Measurements from ENCODE around the gene BPHL.
A peak's percentile ranks its signal among the peaks of the same experiment; 100 is the strongest.
"Not testable (repeated sequence)": the region's sequence is repeated elsewhere in the genome, so short reads cannot be mapped to it uniquely, and the experiment has no call there.

The BPHL gene

DNA sequence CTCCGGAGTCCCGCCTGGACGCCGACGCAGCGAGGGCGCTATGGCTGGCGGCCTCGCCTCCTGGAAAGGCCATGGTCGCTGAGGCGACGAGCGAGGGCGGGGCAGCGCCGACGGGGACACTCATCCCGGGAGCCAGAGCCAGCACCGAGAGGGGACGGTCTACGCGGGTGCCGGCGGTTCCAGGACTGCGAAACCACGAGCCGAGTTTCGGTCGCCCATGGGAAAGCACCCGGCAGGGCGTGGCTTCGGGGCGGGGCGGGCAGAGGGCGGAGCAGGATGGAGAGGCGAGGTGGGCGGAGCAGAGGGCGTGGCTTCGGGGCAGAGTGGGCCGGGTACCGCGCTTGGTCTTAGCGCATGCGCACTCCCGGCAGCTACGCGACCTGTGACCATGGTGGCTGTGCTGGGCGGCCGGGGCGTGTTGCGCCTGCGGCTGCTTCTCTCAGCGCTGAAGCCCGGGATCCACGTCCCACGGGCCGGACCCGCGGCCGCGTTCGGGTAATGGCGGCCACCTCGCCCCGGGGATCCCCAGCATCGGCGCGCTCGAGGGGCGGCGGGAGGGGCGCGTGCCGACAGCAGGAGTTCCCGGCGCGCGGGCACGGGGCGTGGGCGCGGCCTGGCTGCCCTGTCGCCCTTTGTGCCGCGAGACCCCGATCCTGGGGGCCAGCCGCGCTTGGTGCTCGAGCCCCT lies at the start of gene BPHL:
Gene BPHL, plus strand, starts transcription at position 359 of the 687 bp plus-strand sequence. Its CDS starts 30 bp downstream, at position 389.
- DNase-seq = peak; percentile 88

- no peak for DNase-seq
These were observed 46.9 kb upstream of the BPHL start for GRCh38 chr6:3071568-3071967.

GRCh38 chr6:3072798-3073197 lies 45.7 kb upstream of the BPHL start:
- no peak for DNase-seq

DNA sequence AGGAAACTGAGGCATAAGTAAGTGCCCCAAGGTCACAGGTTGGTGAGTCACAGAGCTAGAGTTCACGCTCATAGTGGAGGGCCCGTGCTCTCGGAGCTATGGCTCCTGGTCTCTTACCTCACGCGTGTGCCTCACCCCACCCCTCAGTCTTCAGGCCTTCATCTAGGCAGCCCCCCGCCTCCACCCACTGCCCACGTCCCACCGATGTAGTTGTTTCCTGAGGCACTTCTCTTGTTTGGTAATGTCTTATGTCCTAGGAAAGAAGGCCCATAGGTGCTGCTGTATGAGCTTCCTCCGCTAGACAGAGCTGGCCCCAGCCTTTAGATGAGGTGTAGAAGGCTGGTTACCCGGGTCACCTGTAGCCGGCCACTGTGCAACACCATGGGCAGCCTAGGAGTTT lies 45.1 kb upstream of the BPHL start:
- no peak for DNase-seq

GRCh38 chr6:3075772-3076113 lies 42.8 kb upstream of the BPHL start:
- no peak for DNase-seq

DNA sequence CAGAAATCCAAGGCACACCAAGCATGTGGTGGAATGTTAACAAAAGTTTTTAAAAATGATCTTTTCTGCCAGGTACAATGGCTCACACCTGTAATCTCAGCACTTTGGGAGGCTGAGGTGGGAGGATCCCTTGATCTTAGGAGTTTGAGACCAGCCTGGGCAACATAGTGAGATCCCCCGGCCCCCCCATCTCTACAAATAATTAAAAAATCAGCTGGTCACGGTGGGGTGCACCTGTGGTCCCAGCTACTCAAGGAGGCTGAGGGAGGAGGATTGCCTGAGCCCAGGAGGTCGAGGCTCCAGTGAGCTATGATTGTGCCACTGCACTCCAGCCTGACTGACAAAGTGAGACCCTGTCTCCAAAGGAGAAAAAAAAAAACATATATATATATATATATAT lies 42.2 kb upstream of the BPHL start:
- no peak for DNase-seq

- no peak for DNase-seq
These were observed 41.1 kb upstream of the BPHL start for GRCh38 chr6:3077430-3077829.

- DNase-seq = not testable (repeated sequence)
These were observed 39.6 kb upstream of the BPHL start for GRCh38 chr6:3078952-3079351.

DNA sequence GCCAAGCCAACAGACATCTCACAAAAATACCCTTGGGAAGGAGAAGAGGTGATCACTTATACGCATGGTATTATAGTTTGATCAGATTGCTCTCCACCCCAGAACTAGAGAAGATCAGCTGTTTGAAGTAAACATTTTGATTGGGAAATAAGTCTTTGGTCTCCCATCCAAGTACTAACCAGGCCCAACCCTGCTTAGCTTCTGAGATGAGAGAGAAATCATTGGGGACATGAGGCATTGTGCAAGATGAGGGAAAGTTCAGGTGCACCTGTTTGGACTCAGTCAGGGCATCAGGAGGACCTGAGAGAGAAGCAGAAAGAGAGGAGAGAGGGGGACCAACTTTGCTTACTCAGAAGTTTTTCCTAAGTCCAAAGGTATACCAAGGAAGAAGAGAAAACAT lies 38.8 kb upstream of the BPHL start:
- DNase-seq = no peak

GRCh38 chr6:3081960-3082359 lies 36.6 kb upstream of the BPHL start:
- no peak for DNase-seq

DNA sequence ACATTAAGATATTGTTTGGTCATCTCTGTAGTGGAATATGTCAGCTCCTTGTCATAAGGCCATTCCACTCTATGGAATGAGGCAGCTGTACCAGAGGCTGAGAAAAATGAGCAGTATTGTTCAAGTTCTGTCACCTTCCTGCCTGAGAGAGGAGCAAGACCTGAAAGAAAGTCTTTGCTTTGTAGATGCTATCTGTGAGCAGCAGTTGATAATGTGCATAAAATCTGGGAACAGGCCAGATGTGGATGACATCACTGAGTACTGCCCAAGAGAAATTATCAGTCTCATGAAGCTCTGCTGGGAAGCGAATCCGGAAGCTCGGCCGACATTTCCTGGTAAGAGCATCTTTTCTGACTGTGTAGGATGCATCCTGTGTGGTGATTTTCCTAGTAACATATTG lies 33.4 kb upstream of the BPHL start:
- DNase-seq = no peak

DNA sequence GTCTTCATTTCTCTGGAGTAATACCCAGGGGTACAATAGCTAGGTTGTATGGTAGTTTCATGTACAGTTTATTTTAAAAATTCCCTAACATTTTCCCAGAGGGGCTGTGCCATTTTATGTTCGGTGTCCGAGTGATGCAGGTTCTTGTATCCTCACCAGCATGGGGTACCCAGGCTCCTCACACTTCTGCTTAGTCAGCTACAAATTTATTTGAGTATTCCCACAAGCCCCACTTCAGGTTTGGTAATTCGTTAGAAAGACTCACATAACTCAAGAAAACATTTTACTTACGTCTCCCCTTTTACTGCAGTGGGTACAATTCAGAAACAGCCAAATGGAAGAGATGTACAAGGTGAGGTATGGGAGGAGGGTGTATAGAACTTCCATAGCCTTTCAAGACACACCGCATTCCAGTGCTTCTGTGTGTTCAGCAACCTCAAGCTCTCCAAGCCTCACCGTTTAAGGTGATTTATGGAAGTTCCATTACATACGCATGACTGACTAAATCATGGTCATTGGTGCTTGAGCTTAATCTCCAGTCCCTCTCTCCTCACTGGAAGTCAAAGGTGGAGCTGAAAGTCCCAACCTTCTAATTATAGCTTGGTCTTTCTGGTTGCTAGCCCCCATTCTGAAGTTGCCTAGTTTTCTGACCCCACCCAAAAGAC lies 32.1 kb upstream of the BPHL start:
- DNase-seq = no peak

- no peak for DNase-seq
These were observed 30.1 kb upstream of the BPHL start for GRCh38 chr6:3088446-3088845.

DNA sequence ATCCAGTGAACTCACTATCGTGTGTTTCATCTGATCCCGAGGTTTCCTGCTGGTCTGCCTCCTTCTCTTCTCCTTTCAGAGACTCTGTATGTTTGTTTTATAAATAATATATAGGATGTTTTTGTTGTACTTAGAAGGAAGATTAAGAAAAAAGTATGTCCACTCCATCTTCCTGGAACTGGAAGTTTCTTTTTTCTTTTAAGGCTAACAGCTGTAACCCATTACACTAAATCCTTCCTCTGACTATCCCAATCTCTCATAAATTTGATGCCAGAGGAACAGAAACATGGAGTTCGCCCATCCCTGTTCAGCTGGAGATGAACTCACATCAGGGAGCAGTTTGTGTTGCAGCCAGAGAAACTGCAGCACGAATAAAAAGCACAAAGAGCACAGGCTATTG lies 29.5 kb upstream of the BPHL start:
- DNase-seq = no peak

- DNase-seq = no peak
These were observed 28.5 kb upstream of the BPHL start for GRCh38 chr6:3090013-3090412.

GRCh38 chr6:3094815-3095214 lies 23.7 kb upstream of the BPHL start:
- no peak for DNase-seq

DNA sequence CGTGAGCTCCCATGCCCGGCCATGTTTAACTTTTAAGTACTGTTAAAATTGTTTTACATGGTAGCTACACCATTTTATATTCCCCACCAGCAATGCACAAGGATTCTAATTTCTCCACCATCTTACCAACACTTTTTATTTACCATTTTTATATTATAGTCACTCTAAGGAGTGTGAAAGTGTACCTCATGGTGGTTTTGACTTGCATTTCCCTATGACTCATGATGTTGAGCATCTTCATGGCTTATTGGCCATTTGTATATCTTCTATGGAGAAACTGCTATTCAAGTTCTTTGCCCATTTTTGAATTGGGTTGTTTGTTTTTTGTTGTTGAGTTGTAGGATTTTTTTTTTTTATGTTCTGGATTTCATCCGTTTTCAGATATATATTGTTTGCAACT lies 15.6 kb upstream of the BPHL start:
- DNase-seq = no peak

GRCh38 chr6:3108746-3109414 lies 9.6 kb upstream of the BPHL start:
- no peak for DNase-seq

DNA sequence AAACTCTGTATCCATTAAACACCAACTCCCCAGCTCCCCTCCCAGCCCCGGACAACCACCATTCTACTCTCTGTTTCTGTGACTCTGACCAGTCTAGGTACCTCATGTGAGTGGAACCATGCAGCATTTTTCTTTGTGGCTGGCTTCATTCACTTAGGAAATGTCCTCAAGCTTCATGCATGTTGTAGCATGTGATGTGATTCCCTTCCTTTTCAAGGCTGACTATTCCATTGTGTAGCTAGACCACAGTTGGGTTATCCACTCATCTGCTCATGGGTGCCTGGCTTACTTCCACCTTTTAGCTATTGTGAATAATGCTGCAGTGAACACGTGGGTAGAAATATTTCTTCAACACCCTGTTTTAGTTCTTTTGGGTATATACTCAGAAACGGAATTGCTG lies 8.8 kb upstream of the BPHL start:
- DNase-seq = no peak

DNA sequence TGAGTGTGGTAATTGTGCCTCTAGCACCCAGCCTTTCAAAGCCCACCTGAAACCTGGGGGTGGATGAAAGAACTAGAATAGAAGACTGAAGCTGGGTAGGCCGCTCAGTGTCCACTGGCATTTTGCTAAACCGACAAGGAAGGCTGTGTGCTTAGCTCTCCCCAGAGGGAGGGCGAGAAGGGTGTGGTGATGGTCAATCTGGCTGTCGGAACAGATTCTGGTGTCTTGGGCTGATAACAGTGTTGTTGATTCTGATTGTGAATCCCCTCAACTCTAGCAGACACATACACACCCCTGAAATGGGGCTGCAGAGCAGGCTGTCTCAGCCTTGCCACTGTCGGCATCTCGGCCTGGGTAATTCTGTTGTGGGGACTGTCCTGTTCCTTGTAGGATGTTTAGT lies 4.1 kb upstream of the BPHL start:
- no peak for DNase-seq

DNA sequence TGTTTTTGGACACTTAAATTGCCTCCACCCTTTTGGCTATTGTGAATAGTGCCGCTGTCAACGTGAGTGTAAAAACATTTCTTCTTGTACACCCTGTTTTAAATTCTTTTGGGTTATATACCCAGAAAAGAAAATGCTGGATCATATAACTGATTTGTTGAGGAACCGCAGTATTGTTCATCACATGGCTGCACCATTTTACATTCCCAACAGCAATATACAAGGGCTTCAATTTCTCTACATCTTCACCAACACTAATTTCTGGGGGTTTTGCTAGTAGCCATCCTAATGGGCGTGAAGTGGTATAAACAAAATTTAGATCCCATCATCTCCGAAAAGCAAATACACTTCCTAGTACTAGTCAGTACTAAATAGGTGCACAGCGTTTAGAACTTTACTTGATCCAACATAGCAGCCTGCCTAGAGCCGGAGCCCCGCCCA lies 579 bp upstream of the BPHL start:
- DNase-seq = no peak

DNA sequence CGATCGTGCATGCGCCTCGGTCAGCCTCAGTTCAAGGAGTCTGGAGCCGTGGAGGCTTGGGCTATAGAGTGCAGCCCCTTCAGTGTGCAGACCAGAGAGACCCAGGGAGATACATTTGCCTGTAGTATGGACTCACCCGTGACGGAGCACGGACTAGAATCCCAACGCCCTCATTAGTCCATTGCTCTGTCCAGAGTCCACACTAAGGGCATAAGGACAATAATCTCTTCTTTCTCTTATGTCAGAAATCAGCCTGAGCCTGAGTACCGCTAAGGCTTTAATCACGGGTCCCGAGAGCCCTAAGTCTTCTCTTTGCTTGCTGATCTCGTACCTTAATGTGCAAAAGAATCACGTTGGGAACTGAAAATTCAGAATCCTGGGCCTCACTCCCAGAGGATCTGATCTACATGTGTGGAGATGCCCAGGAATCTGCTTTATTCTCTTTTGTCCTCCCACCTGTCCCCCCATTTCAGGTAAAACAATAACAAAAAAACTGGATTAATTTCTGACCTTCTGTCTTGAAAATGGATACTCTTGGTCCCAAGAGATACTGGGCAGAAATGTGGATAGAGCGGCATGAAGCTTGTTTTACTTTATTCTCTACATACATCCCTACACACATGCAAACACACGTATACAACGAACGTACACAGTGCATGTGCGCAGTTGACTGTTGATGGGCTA lies 671 bp downstream of the BPHL start:
- no peak for DNase-seq

DNA sequence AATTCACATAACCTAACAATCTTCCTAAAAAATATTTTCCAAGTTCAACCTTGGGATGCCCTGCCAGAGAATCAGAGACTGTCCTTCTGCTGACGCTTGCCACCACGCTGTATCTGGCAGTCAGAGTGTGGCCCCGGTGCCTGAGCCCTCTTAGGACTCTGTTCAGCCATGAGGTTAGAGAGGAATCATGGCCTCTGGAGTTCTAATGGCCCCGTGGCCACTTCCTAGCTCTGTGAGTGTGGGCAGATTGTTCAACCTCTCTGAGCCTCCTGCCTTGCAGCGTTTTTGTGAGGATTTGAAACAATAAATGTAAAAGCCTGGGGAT lies 2.2 kb downstream of the BPHL start:
- DNase-seq = no peak

DNA sequence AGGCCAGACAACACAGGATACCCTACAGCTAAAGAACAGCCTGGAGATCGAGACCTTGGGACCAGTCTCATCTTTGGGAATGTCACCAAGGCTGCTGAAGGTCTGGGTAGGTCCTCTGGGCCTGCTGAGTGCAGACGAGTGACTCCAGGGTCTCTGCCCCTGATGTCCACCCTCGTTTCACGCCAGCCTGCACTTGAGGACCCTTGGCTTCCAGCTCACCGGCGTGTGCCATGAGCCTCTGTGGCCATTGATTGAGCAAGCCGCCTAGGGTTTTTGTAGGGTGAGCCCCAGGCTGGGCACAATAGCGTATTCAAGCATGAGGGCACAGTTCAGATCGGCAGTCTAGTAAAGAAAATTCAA lies 4.3 kb downstream of the BPHL start:
- DNase-seq = no peak
